Measurements from ENCODE around the gene ALG1. TPM values are rescaled to one million over a fixed set of nuclear protein-coding genes. Genes with fewer than 3 reads are reported as not detected.
A peak's percentile ranks its signal among the peaks of the same experiment; 100 is the strongest.
"Not testable (repeated sequence)": the region's sequence is repeated elsewhere in the genome, so short reads cannot be mapped to it uniquely, and the experiment has no call there.

ALG1 gene
- total and polyA plus RNA-seq, 7 donors, result 2.4 to 35.0 (median 13.2) TPM

- H3K4me3 ChIP-seq, result no peak overlapping the region
- no peaks in the 10 kb centered on the region for H3K36me3 ChIP-seq
- H3K9me3 ChIP-seq, result no peaks in the 10 kb centered on the region
- no peak overlapping the region for H3K27ac ChIP-seq
- TF ChIP-seq EP300 (IDR thresholded peaks at IDR 0.05) (no peak), POLR2A (IDR thresholded peaks at IDR 0.05) (no peak), CTCF (IDR thresholded peaks at IDR 0.05) (no peak), POLR2AphosphoS5 (IDR thresholded peaks at IDR 0.05) (no peak)
- intact Hi-C loops (cut with DNase I), result no loop called here
- WGBS, 2 donors, result 92 to 95% methylated on average over 27 of the region's 27 CpGs
- no peaks in the 10 kb centered on the region for H3K27me3 ChIP-seq
- H3K4me1 ChIP-seq, result no peaks in the 10 kb centered on the region
- peak; percentile 30 for DNase-seq
Measured at GRCh38 chr16:5108505-5109158, 37.0 kb downstream of the ALG1 start.

DNA sequence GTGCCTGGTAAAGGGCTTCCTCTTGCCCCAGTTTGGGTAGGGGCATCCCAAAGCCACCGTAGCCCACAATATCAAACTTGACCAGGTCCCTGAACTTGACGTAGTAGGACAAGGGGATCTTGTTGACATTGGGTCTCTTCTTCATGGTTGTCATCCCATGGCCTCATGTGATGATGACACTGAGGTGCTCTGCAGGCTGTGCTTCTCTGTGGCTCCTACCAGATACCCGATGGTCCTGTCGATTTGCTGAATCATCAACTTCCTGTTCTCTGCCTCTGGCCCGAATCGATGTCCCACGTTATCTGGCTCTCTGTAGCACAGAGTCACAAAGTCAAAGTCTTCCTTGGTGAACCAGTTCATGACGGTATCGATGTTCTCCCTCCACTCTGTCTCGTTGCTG is 39.3 kb downstream of the ALG1 start:
- DNase-seq, result peak; percentile 21
- H3K9me3 ChIP-seq; H3K27me3 ChIP-seq; intact Hi-C loops (cut with DNase I); H3K27ac ChIP-seq; H3K4me1 ChIP-seq; H3K36me3 ChIP-seq; H3K4me3 ChIP-seq: not testable (repeated sequence)
- 70 to 89% methylated on average over 10 of the region's 10 CpGs for WGBS, 2 donors

DNA sequence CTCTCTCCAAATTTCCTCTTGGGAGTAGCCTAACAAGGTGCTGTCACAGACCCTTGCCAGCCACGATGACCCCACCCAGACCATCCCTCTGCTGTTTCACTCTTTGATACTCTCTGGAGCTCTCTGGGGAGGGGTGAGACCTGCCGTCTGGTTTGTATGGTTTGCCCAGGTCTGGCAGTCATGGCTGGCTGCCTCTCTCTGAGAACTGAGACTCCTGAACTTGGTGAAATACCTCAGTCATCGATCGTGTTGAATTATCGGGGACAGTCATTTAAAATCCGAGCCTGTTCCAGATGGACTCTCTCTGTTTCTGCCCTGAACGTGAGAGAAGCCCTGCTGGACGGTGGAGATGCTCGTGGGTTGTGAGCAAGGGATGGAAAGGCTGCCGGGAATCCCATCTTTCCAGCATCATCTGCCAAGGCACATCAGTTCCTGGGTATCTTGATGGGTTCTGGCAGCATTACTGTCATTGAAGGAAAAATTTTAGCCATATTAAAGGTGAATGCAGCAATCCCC is 45.2 kb downstream of the ALG1 start:
- H3K36me3 ChIP-seq; DNase-seq; H3K27ac ChIP-seq; H3K9me3 ChIP-seq; intact Hi-C loops (cut with DNase I); H3K27me3 ChIP-seq: not testable (repeated sequence)
- WGBS, 2 donors, result 53 to 64% methylated on average over 9 to 10 of the region's 10 CpGs
- H3K4me1 ChIP-seq, result peaks cover 0 to 12% (median 8%) of the 10 kb centered on the region in 4 donors
- peak overlapping the region in 1 of 4 donors; percentile 5 for H3K4me3 ChIP-seq

DNA sequence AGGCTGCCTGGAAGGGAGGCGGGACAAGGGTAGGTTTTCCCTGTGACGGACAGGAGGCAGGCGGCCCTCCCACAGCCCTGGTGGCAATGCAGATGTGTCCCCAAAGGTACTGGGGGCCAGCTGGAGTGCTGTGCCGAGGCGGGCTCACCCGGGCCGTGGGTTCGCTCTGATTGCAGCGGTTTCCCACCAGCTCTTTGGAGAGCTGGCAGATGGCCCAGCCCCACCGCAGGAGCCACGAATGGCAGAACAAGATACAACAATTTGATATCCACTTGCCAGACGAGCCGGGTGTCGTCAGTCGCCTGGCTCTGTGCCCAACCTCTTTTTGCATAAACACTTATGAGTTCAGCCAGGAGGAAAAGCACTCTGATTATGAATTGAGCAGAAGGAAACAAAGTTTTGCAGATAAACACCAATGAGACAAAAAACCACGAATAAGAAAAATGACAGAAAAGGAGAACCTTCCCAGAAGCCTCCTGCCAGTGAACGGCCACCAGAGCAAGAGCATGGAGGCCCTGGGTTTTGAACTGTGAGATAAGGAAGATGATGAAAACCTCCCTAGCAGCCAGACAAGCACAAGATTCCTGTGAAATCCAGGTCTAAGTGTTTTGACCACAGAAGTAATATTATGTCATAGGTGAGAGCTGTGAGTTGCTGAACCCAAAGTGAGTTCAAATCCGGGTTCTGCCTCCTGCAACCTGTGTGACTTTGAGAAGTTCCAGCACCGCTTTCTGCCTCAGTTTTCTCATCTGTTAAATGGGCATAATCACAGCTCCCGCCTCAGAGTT is 45.9 kb downstream of the ALG1 start:
- Histone ChIP-seq H3K4me3 (peak overlapping the region in 3 of 4 donors; percentile 5 to 25 (median 15)), H3K4me1 (peaks cover 0 to 12% (median 8%) of the 10 kb centered on the region in 4 donors)
- intact Hi-C loops (cut with DNase I); H3K9me3 ChIP-seq; H3K27me3 ChIP-seq; H3K27ac ChIP-seq; H3K36me3 ChIP-seq: not testable (repeated sequence)
- DNase-seq, result peak; percentile 78
- WGBS, 2 donors, result 14 to 25% methylated on average over 20 of the region's 20 CpGs

DNA sequence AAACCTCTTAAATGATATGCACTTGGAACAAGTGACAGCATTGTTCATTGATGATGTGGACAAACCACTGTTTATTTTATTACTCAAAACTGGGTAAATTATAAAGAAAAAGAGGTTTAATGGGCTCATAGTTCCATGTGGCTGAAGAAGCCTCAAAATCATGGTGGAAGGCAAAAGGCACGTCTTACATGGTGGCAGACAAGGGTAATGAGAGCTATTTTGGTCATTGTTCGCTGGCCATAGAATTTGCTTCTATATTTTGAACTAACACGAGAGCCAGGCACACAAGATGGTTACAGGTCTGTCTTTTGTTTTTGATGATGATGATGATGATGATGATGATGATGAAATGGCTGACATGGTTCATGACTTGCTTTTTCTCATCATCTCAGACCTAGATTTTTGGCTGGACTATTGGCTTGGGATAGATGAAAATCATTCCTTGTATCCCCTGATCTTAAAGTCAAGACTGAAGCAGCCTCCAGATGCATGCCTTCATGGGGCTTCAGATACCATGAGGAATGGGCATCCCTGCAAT is 59.9 kb downstream of the ALG1 start:
- H3K9me3 ChIP-seq; H3K4me1 ChIP-seq; H3K27me3 ChIP-seq; DNase-seq; H3K4me3 ChIP-seq; H3K36me3 ChIP-seq; intact Hi-C loops (cut with DNase I); H3K27ac ChIP-seq: not testable (repeated sequence)
- 80 to 91% methylated on average over 3 of the region's 3 CpGs for WGBS, 2 donors

DNA sequence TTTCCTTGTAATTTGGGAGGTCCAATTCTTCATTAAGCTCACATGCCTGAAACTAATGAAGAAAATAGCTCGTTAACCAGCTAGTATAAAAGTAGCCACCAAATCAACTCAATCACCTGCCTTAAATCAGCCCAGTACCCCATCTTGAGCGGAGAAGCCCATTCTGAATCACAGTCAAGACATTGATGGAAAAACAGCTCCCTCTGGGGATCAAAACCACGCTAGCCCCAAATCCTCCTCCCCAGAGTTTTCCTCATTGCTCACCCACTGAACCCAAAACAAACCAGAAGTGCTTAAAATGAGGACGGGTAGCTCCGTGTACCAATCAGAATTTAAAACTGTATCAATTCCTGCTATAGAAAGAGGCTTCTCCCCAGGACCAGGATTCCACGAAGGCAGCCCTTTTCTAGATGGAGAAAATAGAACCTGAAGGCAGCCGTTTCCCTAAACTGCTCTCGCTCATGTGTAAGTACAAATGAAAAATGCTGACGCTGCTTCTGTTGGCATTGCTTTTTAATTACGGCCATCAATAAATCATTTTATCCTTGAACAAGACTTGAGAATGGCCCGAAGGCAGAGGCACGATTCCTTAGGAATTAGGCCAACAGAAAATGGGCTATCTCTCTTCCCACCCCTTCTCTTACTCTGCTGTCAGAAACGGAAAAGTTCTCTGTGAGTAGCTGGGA is 61.4 kb downstream of the ALG1 start:
- WGBS, 2 donors, result 57 to 64% methylated on average over 13 of the region's 13 CpGs

DNA sequence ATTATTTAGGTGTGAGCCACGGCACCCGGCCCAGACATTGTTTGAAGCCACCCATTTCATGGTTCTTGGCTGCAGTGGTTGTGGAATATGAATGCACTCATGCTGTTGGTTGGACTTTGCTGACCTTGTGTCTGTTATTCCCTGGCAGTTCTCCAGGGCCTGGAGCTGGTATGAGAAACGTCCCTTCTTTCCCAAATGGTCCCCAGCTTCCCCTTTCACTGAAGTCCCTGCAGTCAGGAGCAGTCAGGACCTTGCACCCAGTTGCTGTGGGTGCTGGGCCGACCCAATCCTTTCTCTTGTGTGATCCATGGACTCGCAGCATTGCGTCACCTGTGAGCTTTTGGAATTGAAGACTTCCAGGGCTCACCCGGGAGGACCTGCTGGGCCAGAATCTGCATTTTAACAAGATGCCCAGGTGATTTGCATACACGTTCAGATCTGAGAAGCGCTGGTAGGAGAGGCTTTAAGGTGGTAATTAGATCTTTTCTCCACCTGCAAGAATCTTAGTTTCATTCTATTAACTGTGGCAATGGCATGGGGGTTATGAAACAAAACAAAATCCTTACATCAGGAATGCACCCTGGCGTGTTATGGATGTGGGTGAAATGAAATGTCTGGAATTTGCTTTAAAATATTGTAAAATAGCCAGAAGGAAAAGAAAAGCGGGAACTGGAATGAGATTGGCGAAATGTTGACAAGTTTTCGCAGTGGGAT is 63.3 kb downstream of the ALG1 start:
- H3K36me3 ChIP-seq; H3K27ac ChIP-seq; H3K4me1 ChIP-seq; intact Hi-C loops (cut with DNase I); DNase-seq; H3K9me3 ChIP-seq; H3K27me3 ChIP-seq; H3K4me3 ChIP-seq: not testable (repeated sequence)
- 44 to 71% methylated on average over 13 of the region's 13 CpGs for WGBS, 2 donors

More for the DNA sequence above, 61.4 kb downstream of the ALG1 start:
- intact Hi-C loops (cut with DNase I); H3K27ac ChIP-seq; H3K4me1 ChIP-seq; H3K36me3 ChIP-seq; H3K27me3 ChIP-seq; H3K9me3 ChIP-seq; DNase-seq; H3K4me3 ChIP-seq: not testable (repeated sequence)

Other genes starting within 250 kb of the ALG1 start
- 10 to 100 TPM; 56.7 to 67.3 (median 59.9) TPM for gene GLYR1, start 224.6 kb upstream of the ALG1 start, total RNA-seq
- 10 to 100 TPM; 48.0 to 70.5 (median 70.3) TPM for gene GLYR1, start 224.6 kb upstream of the ALG1 start, polyA plus RNA-seq
- 10 to 100 TPM; 16.4 to 27.7 (median 17.8) TPM for gene UBN1, start 224.4 kb upstream of the ALG1 start, total RNA-seq
- gene UBN1, start 224.4 kb upstream of the ALG1 start, polyA plus RNA-seq, result 10 to 100 TPM in 2 of 3 donors, 1 to 10 TPM in 1; 8.4 to 24.1 (median 17.8) TPM
- gene PPL, start 134.7 kb upstream of the ALG1 start, total RNA-seq, result 10 to 100 TPM; 10.3 to 42.9 (median 37.0) TPM
- gene PPL, start 134.7 kb upstream of the ALG1 start, polyA plus RNA-seq, result 10 to 100 TPM in 1 of 3 donors, 1 to 10 TPM in 2; 4.6 to 27.0 (median 8.3) TPM
- gene SEC14L5, start 113.5 kb upstream of the ALG1 start, total RNA-seq, result 1 to 10 TPM in 1 of 4 donors, under 1 TPM in 3; 0.28 to 2.5 (median 0.65) TPM
- gene SEC14L5, start 113.5 kb upstream of the ALG1 start, polyA plus RNA-seq, result under 1 TPM; under 0.01 to 0.46 (median 0.35) TPM
- 10 to 100 TPM; 11.7 to 30.7 (median 17.1) TPM for gene NAGPA, start 37.9 kb upstream of the ALG1 start, total RNA-seq
- 10 to 100 TPM; 10.8 to 20.3 (median 14.8) TPM for gene NAGPA, start 37.9 kb upstream of the ALG1 start, polyA plus RNA-seq
- 10 to 100 TPM in 3 of 4 donors, 1 to 10 TPM in 1; 4.6 to 15.7 (median 13.4) TPM for gene C16orf89, start 5.9 kb upstream of the ALG1 start, total RNA-seq
- 1 to 10 TPM; 2.5 to 6.6 (median 2.7) TPM for gene C16orf89, start 5.9 kb upstream of the ALG1 start, polyA plus RNA-seq
- gene EEF2KMT, start 26.0 kb downstream of the ALG1 start, total RNA-seq, result 10 to 100 TPM in 2 of 4 donors, 1 to 10 TPM in 2; 8.1 to 11.1 (median 9.6) TPM
- gene EEF2KMT, start 26.0 kb downstream of the ALG1 start, polyA plus RNA-seq, result 1 to 10 TPM; 4.2 to 9.8 (median 7.2) TPM

Data from sigmoid colon (tissue), 7 donors.